B cell (primary cell): ENCODE measurements around the gene TAF1D. TPM values are rescaled to one million over a fixed set of nuclear protein-coding genes. Genes with fewer than 3 reads are reported as not detected.

ENCODE experiments used
- ATAC-seq: fragments of 200-7000 bp; cut with Tn5 transposase; one replicate; pipeline ENCODE4 v1.10.0; 2021; ENCODE audit warnings: low read depth, mild to moderate bottlenecking, moderate number of reproducible peaks, moderate library complexity
- CTCF ChIA-PET: fragments of 350-600 bp; sonication (Branson Sonifier 250); formaldehyde crosslinking; loops from one replicate; lab custom pipeline; 2021; ENCODE audit warnings: antibody characterized with exemption, inconsistent platforms; lab: Charles Lee
- POLR2A ChIA-PET: fragments of 350-600 bp; sonication (Branson Sonifier 250); formaldehyde crosslinking; loops from one replicate; lab custom pipeline; 2021; ENCODE audit warnings: antibody characterized with exemption; lab: Charles Lee
- DNase-seq: peaks from one replicate; pipeline ENCODE4 v3.0.0; 2013
- H2AFZ ChIP-seq: 2 replicates; pipeline ENCODE4 v1.6.1; 2012; ENCODE audit warnings: mild to moderate bottlenecking, low read depth, low read length; ENCODE audit not compliant: insufficient read depth, poor library complexity, severe bottlenecking
- H3K27ac ChIP-seq, 2 donors: 1 replicate in 1 of 2; 2 replicates in 1 of 2; pipeline ENCODE4 v1.5.1; 2012 to 2013; ENCODE audit warnings: low read length in 2 of 2, mild to moderate bottlenecking in 2 of 2, moderate library complexity in 1 of 2
- H3K27me3 ChIP-seq, 4 experiments: fragments of 200-600 bp in 1 of 4; sonication (generic) in 1 of 4; replicated peaks in 1 of 4; 1 replicate in 2 of 4; 2 replicates in 2 of 4; pipeline versions ENCODE4 v1.6.1 to v1.7.0; 2013 to 2016; ENCODE audit warnings: low read length in 3 of 4, mild to moderate bottlenecking in 2 of 4, mixed read lengths in 1 of 4, moderate library complexity in 1 of 4; ENCODE audit not compliant: insufficient read depth in 4 of 4, control insufficient read depth in 3 of 4; ENCODE audit errors: control extremely low read depth in 1 of 4
- H3K36me3 ChIP-seq, 2 experiments: replicated peaks in 1 of 2; 1 replicate in 1 of 2; 2 replicates in 1 of 2; pipeline versions ENCODE4 v1.6.1 to v1.7.1; 2013; ENCODE audit warnings: low read length in 1 of 2; ENCODE audit not compliant: insufficient read depth in 2 of 2, control insufficient read depth in 1 of 2; ENCODE audit errors: control extremely low read depth in 1 of 2, extremely low read depth in 1 of 2
- H3K4me1 ChIP-seq, 2 donors: fragments of 200-600 bp in 1 of 2; sonication (generic) in 1 of 2; 1 replicate in 1 of 2; 2 replicates in 1 of 2; pipeline versions ENCODE4 v1.5.1 to v1.6.1; 2013 to 2017; ENCODE audit warnings: low read length in 2 of 2; ENCODE audit not compliant: control insufficient read depth in 2 of 2, insufficient read depth in 2 of 2
- H3K4me2 ChIP-seq: replicated peaks from 2 replicates; pipeline ENCODE3; 2012; ENCODE audit warnings: mild to moderate bottlenecking, low read depth, low read length; ENCODE audit not compliant: poor library complexity, severe bottlenecking
- H3K4me3 ChIP-seq, 5 experiments: fragments of 200-600 bp in 1 of 5; sonication (generic) in 1 of 5; 1 replicate in 3 of 5; 2 replicates in 2 of 5; pipeline versions ENCODE4 v1.5.1 to v1.7.0; 2011 to 2016; ENCODE audit warnings: low read length in 4 of 5, mild to moderate bottlenecking in 4 of 5, low read depth in 2 of 5, control low read depth in 1 of 5, moderate library complexity in 1 of 5; ENCODE audit not compliant: insufficient read depth in 1 of 5; ENCODE audit errors: control extremely low read depth in 1 of 5, extremely low read depth in 1 of 5
- H3K79me2 ChIP-seq: fragments of 200-600 bp; sonication (generic); one replicate; pipeline ENCODE4 v1.6.0; 2016; ENCODE audit warnings: low read length; ENCODE audit not compliant: control insufficient read depth, insufficient read depth
- H3K9ac ChIP-seq: fragments of 200-600 bp; sonication (generic); 2 replicates; pipeline ENCODE4 v1.6.1; 2017; ENCODE audit warnings: mild to moderate bottlenecking, low read length, moderate library complexity
- H3K9me3 ChIP-seq, 3 donors: one replicate each; pipeline versions ENCODE4 v1.6.1 to v1.7.1; 2013; ENCODE audit warnings: low read length in 2 of 3; ENCODE audit not compliant: control insufficient read depth in 2 of 3, insufficient read depth in 1 of 3; ENCODE audit errors: control extremely low read depth in 1 of 3
- H4K20me1 ChIP-seq: 2 replicates; pipeline ENCODE4 v1.6.0; 2012; ENCODE audit warnings: mild to moderate bottlenecking, low read length; ENCODE audit not compliant: insufficient read depth, control insufficient read depth, poor library complexity, severe bottlenecking
- H3K27ac Mint-ChIP-seq: one replicate; pipeline ENCODE4 v1.8.0; 2021; ENCODE audit warnings: mixed read lengths
- H3K27me3 Mint-ChIP-seq: one replicate; pipeline ENCODE4 v1.8.0; 2021; ENCODE audit warnings: mixed read lengths
- H3K4me1 Mint-ChIP-seq: one replicate; pipeline ENCODE4 v1.8.0; 2021; ENCODE audit warnings: mixed read lengths
- H3K4me3 Mint-ChIP-seq: one replicate; pipeline ENCODE4 v1.8.0; 2021; ENCODE audit warnings: mixed read lengths
- H3K9me3 Mint-ChIP-seq: one replicate; pipeline ENCODE4 v1.8.0; 2022; ENCODE audit warnings: mixed read lengths; ENCODE audit not compliant: insufficient read depth
- CTCF ChIP-seq: fragments of 200-600 bp; IDR thresholded peaks from one replicate; pipeline ENCODE4 v1.8.0; 2022; ENCODE audit warnings: antibody characterized with exemption, mild to moderate bottlenecking
- EZH2 ChIP-seq: IDR thresholded peaks from 2 replicates; pipeline ENCODE4 v1.6.1; 2012; ENCODE audit warnings: borderline replicate concordance, low read depth, mild to moderate bottlenecking, moderate library complexity, low read length; ENCODE audit not compliant: insufficient read depth, poor library complexity, severe bottlenecking
- WGBS: methylation state at CpG from one replicate; pipeline ENCODE4 v1.1.5; 2013; ENCODE audit warnings: missing lambda C conversion rate; ENCODE audit not compliant: insufficient coverage; 5-methylcytosine and 5-hydroxymethylcytosine counted together
- intact Hi-C: fragments of 100-400 bp; cut with micrococcal nuclease; formaldehyde crosslinking; loops from one replicate; pipeline ENCODE4 v1.10.0; 2022
- polyA plus RNA-seq: library from polyadenylated mRNA; depleted of rRNA; stranded (reverse); fragments of >200 nt; gene quantifications from 2 replicates; pipeline ENCODE4 v1.2.3, GENCODE V29; 2012
- total RNA-seq, 2 donors: library from RNA; stranded (reverse); fragments of 120-200 nt in 1 of 2; gene quantifications; 1 replicate in 1 of 2; 2 replicates in 1 of 2; pipeline versions ENCODE4 v1.2.3 to v1.2.4, GENCODE V29; 2013 to 2022

TAF1D gene
- total and polyA plus RNA-seq, 2 donors (not counting 1 experiment from before 2014, with no cell fraction given) = 127 to 230 TPM

GRCh38 chr11:93756748-93757147, 15.5 kb upstream of the TAF1D start:
- Mint-ChIP-seq H3K27me3 (no peaks in the 10 kb centered on the region), H3K9me3 (peaks cover 2% of the 10 kb centered on the region), H3K27ac (no peak overlapping the region), H3K4me3 (no peak overlapping the region), H3K4me1 (no peaks in the 10 kb centered on the region)
- Histone ChIP-seq H4K20me1 (no peaks in the 10 kb centered on the region), H3K9ac (no peak overlapping the region), H3K9me3 (peaks cover 0 to 10% (median 0%) of the 10 kb centered on the region in 3 donors), H3K27ac (no peak overlapping the region), H3K79me2 (no peaks in the 10 kb centered on the region), H3K4me1 (no peaks in the 10 kb centered on the region), H2AFZ (no peak overlapping the region), H3K4me2 (no peak overlapping the region), H3K36me3 (peaks cover 12 to 45% of the 10 kb centered on the region in 2 experiments), H3K27me3 (no peaks in the 10 kb centered on the region), H3K4me3 (no peak overlapping the region)
- no peak for ATAC-seq
- no peak for DNase-seq
- ChIA-PET CTCF (interaction anchor here (0.7 kb wide), 1 partner anchor 104 kb away, joined by 3 read pairs; no protein-coding TSS in a partner anchor), POLR2A (no interaction called here)
- no CpG with 5 or more reads among the region's 3 CpGs for WGBS
- intact Hi-C loops = no loop called here
- no peak for TF ChIP-seq EZH2

- no peaks in the 10 kb centered on the region for H4K20me1 ChIP-seq
- H3K4me1 Mint-ChIP-seq = no peaks in the 10 kb centered on the region
- intact Hi-C loops = no loop called here
- TF ChIP-seq CTCF = no peak
- no peak for TF ChIP-seq EZH2
- H3K27me3 Mint-ChIP-seq = no peaks in the 10 kb centered on the region
- peaks cover 12 to 25% of the 10 kb centered on the region in 2 experiments for H3K36me3 ChIP-seq
- no peaks in the 10 kb centered on the region for H3K27me3 ChIP-seq
- no peaks in the 10 kb centered on the region for H3K9me3 Mint-ChIP-seq
- H3K4me1 ChIP-seq = no peaks in the 10 kb centered on the region
- POLR2A ChIA-PET = no interaction called here
- no peak overlapping the region for H3K4me3 Mint-ChIP-seq
- peaks cover 0 to 4% (median 0%) of the 10 kb centered on the region in 3 donors for H3K9me3 ChIP-seq
- no peak overlapping the region for H3K27ac ChIP-seq
- H3K4me3 ChIP-seq = no peak overlapping the region
- no peak for ATAC-seq
- no peak overlapping the region for H3K4me2 ChIP-seq
- no CpG with 5 or more reads among the region's 2 CpGs for WGBS
- no peak for DNase-seq
- no peak overlapping the region for H2AFZ ChIP-seq
- H3K9ac ChIP-seq = no peak overlapping the region
- no peak overlapping the region for H3K27ac Mint-ChIP-seq
- H3K79me2 ChIP-seq = no peaks in the 10 kb centered on the region
- CTCF ChIA-PET = no interaction called here
Measured at GRCh38 chr11:93753241-93753640, 11.9 kb upstream of the TAF1D start.
